Brain microvascular endothelial cell (primary cell): ENCODE measurements around the gene COX14.

Experiments used
- DNase-seq: peaks from one replicate; pipeline ENCODE4 v3.0.0-alpha.2; 2020
- H3K27ac ChIP-seq: fragments of 250-450 bp; sonication (Bioruptor Pico); 2 replicates; pipeline ENCODE4 v1.5.1; 2020; ENCODE audit warnings: mild to moderate bottlenecking, moderate library complexity
- H3K27me3 ChIP-seq: fragments of 250-450 bp; sonication (Bioruptor Pico); replicated peaks from 2 replicates; pipeline ENCODE4 v1.5.1; 2020; ENCODE audit warnings: mild to moderate bottlenecking
- H3K36me3 ChIP-seq: fragments of 250-450 bp; sonication (Bioruptor Pico); replicated peaks from 2 replicates; pipeline ENCODE4 v1.5.1; 2020; ENCODE audit warnings: mild to moderate bottlenecking
- H3K4me3 ChIP-seq: 2 replicates; pipeline ENCODE4 v1.5.1; 2011; ENCODE audit warnings: low read depth, mild to moderate bottlenecking, control low read depth, low read length, moderate library complexity
- in situ Hi-C: cut with HindIII; loops from 2 replicates; pipeline ENCODE4 v1.10.0; 2017; ENCODE audit warnings: low sequenced_read_pairs, low pct_ligation_motif_present
- TF ChIP-seq, protein P1 (sequence below): IDR thresholded peaks from 2 replicates; pipeline ENCODE4 v1.5.1; 2011; ENCODE audit warnings: low read depth, mild to moderate bottlenecking, moderate library complexity, low read length, control low read depth, inconsistent platforms; ENCODE audit errors: missing control alignments

The COX14 gene

DNA sequence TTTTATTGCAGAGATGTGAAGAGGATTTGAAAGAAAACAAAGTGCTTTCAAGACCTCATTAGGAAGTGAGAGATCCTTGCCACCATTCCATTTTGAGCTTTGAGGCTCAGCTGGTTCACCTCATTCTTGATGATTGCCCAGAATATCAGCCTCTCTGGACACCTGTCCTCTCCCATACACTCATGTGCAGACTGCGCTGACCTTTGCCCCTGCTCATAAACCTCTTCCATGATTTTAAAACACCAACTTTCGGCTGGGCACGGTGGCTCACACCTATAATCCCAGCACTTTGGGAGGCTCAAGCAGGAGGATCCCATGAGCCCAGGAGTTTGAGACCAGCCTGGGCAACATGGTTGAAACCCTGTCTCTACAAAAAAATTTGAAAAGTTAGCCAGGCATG lies 8.9 kb downstream of the COX14 start:
- no peak overlapping the region for H3K4me3 ChIP-seq
- H3K36me3 ChIP-seq = peaks cover 24% of the 10 kb centered on the region
- DNase-seq = no peak
- H3K27ac ChIP-seq = no peak overlapping the region
- in situ Hi-C loops = no loop called here
- TF ChIP-seq, protein P1, sequence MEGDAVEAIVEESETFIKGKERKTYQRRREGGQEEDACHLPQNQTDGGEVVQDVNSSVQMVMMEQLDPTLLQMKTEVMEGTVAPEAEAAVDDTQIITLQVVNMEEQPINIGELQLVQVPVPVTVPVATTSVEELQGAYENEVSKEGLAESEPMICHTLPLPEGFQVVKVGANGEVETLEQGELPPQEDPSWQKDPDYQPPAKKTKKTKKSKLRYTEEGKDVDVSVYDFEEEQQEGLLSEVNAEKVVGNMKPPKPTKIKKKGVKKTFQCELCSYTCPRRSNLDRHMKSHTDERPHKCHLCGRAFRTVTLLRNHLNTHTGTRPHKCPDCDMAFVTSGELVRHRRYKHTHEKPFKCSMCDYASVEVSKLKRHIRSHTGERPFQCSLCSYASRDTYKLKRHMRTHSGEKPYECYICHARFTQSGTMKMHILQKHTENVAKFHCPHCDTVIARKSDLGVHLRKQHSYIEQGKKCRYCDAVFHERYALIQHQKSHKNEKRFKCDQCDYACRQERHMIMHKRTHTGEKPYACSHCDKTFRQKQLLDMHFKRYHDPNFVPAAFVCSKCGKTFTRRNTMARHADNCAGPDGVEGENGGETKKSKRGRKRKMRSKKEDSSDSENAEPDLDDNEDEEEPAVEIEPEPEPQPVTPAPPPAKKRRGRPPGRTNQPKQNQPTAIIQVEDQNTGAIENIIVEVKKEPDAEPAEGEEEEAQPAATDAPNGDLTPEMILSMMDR = no peak
- H3K27me3 ChIP-seq = no peaks in the 10 kb centered on the region

DNA sequence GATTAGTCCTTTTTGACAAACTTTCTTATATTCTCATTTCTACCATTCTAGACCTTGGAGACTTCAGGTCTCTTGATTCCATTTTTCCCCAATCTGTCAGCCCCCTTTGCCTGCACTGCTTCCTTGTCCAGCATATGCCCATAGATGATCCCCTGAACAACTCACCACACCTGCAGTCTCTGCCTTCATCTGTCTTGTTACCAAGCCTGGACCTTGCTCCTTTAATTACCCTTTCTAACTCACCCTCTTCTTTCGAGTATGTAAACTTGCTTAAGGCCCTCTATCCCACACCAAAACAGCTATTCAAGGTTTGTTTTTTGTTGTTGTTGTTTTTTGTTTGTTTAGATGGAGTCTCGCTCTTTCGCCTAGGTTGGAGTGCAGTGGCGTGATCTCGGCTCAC lies 9.6 kb downstream of the COX14 start:
- Histone ChIP-seq H3K27me3 (no peaks in the 10 kb centered on the region), H3K4me3 (no peak overlapping the region), H3K36me3 (peaks cover 23% of the 10 kb centered on the region), H3K27ac (no peak overlapping the region)
- in situ Hi-C loops = no loop called here
- no peak for DNase-seq
- TF ChIP-seq, protein P1 = no peak

DNA sequence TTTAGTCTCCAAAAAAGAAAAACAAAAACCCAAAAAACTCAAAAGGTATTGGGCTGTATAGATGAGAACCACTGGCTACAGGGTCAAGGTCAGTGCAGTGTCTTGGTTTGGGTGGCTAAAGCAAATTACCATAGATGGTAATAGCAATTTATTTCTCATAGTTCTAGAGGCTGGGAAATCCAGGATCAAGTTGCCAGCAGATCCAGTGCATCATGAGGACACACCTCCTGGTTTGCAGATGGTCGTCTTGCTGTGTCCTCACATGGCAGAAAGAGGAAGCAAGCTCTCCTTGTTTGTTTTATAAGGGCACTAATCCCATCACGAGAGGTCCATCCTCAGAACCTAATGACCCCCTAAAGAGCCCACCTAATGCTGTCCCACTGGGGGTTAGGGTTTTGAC lies 11.2 kb downstream of the COX14 start:
- no peak for DNase-seq
- no peak overlapping the region for H3K4me3 ChIP-seq

DNA sequence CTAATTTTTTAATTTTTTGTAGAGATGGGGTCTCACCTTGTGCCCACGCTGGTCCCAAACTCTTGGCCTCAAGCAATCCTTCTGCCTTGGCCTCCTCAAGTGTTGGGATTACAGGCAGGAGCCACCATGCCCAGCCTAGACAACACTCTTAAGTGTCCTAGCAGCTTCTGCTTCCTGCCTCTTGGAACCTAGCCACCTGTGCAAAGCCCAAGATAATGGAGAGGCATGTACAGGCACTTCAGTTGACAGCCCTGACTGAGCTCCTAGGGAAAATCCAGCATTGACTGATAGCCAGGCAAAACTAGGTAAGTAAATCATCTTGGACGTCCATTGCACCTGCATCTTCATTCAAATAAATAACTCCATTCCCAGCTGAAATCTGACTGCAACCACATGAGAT lies 15.5 kb downstream of the COX14 start:
- in situ Hi-C loops = no loop called here
- no peak for DNase-seq
- Histone ChIP-seq H3K27ac (no peak overlapping the region), H3K36me3 (peaks cover 39% of the 10 kb centered on the region), H3K4me3 (no peak overlapping the region), H3K27me3 (no peaks in the 10 kb centered on the region)
- TF ChIP-seq, protein P1 = no peak

More for the DNA sequence above, 11.2 kb downstream of the COX14 start:
- in situ Hi-C loops = no loop called here
- TF ChIP-seq, protein P1 = no peak
- Histone ChIP-seq H3K36me3 (peaks cover 27% of the 10 kb centered on the region), H3K27me3 (no peaks in the 10 kb centered on the region), H3K27ac (no peak overlapping the region)

DNA sequence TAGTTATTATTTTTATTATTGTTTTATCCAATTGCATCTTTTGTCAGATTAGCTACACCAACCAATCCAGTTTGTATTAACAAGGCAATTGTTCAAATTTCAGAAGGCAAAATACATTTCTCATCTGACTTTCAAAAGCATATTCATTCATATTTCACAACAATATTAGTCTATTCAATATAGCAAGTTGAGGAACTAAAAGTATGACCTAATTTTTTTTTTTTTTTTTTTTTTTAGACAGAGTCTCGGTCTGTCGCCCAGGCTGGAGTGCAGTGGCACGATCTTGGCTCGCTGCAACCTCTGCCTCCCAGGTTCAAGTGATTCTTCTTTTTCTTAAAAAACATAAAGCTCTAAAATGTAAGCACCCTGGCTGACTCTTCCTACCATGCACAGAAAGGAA lies 17.3 kb downstream of the COX14 start:
- Histone ChIP-seq H3K27me3 (no peaks in the 10 kb centered on the region), H3K27ac (no peak overlapping the region), H3K36me3 (peaks cover 48% of the 10 kb centered on the region), H3K4me3 (no peak overlapping the region)
- TF ChIP-seq, protein P1 = no peak
- DNase-seq = no peak
- in situ Hi-C loops = no loop called here

DNA sequence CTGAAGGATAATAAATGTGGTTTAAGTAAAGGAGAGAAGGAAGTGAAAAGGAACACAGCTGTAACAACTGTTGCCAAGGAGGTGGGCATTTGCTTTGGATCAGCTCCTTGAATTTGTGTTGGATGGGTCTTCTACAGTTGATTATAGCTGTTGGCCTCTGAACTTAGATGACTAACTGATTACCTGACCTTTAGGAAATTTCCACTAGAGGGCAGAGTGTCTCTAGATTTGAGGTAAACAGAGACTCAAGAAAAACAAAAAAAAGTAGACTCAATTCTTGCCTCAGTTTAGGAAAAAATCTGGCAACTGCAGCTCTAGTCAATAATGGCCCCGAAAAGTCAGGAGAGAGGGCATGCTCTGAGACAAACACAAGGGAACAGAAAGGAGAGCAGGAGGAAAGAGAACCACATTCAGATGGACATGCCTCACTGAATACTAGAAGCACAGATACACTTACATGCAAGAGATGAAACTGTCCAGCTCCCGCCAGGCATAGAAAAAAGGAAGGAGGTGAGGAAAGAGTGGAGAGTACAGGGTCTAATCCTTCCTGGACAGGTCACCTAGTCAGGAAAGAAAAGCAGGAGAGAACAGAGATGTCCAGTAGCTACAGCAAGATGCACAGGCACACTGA lies 20.6 kb downstream of the COX14 start:
- no peak for DNase-seq
- Histone ChIP-seq H3K27ac (no peak overlapping the region), H3K4me3 (no peak overlapping the region), H3K27me3 (no peaks in the 10 kb centered on the region), H3K36me3 (peaks cover 62% of the 10 kb centered on the region)
- in situ Hi-C loops = no loop called here
- TF ChIP-seq, protein P1 = peak; percentile 32
